Nephron (organoid): ENCODE data around the gene KRTAP9-4.
"Not testable (repeated sequence)": the region's sequence is repeated elsewhere in the genome, so short reads cannot be mapped to it uniquely, and the experiment has no call there.

ENCODE experiments used
- H3K27ac Mint-ChIP-seq, 3 experiments: 2 replicates each; pipeline ENCODE4 v1.8.0; 2020; ENCODE audit warnings: mixed read lengths in 3 of 3, mild to moderate bottlenecking in 2 of 3, moderate library complexity in 1 of 3
- H3K27me3 Mint-ChIP-seq: 2 replicates; pipeline ENCODE4 v1.8.0; 2021; ENCODE audit warnings: low read depth, mild to moderate bottlenecking, moderate library complexity, mixed read lengths
- H3K36me3 Mint-ChIP-seq: 2 replicates; pipeline ENCODE4 v1.8.0; 2020; ENCODE audit warnings: low read depth, mixed read lengths
- H3K4me1 Mint-ChIP-seq: 2 replicates; pipeline ENCODE4 v1.8.0; 2020; ENCODE audit warnings: mixed read lengths
- H3K4me3 Mint-ChIP-seq, 3 experiments: 2 replicates each; pipeline ENCODE4 v1.8.0; 2020; ENCODE audit warnings: mild to moderate bottlenecking in 3 of 3, mixed read lengths in 3 of 3, moderate library complexity in 2 of 3
- H3K9me3 Mint-ChIP-seq: 2 replicates; pipeline ENCODE4 v1.8.0; 2020; ENCODE audit warnings: mixed read lengths
- CTCF ChIP-seq, 3 experiments: fragments of 200-600 bp; sonication (generic); IDR thresholded peaks; one replicate each; pipeline ENCODE4 v1.5.0; 2021; ENCODE audit warnings: antibody characterized with exemption in 3 of 3; ENCODE audit not compliant: unreplicated experiment in 3 of 3

The KRTAP9-4 gene

GRCh38 chr17:41265078-41265477 lies 15.6 kb downstream of the KRTAP9-4 start, which contains the start of gene KRTAP9-6:
KRTAP9-6 (plus strand) TSS chr17:41265378; CDS start chr17:41265378, 0 bp downstream.
- Mint-ChIP-seq H3K27me3 (peaks cover 34% of the 10 kb centered on the region), H3K9me3 (peaks cover 3% of the 10 kb centered on the region), H3K36me3 (no peaks in the 10 kb centered on the region), H3K4me1 (no peaks in the 10 kb centered on the region), H3K4me3 (no peak within 1 kb of the TSS), H3K27ac (no peak within 1 kb of the TSS)
- TF ChIP-seq CTCF (IDR thresholded peaks at IDR 0.05; ENCODE audit: unreplicated experiment in 3 of 3), result no peak

- Mint-ChIP-seq H3K27ac (no peak overlapping the region), H3K9me3 (no peaks in the 10 kb centered on the region), H3K36me3 (no peaks in the 10 kb centered on the region), H3K4me3 (no peak overlapping the region), H3K4me1 (no peaks in the 10 kb centered on the region), H3K27me3 (peaks cover 15% of the 10 kb centered on the region)
- TF ChIP-seq CTCF (IDR thresholded peaks at IDR 0.05; ENCODE audit: unreplicated experiment in 3 of 3), result no peak
Observed at GRCh38 chr17:41267711-41268110, 18.2 kb downstream of the KRTAP9-4 start.

- H3K27me3 Mint-ChIP-seq, H3K27ac Mint-ChIP-seq, H3K9me3 Mint-ChIP-seq, H3K36me3 Mint-ChIP-seq, H3K4me3 Mint-ChIP-seq, H3K4me1 Mint-ChIP-seq: not testable (repeated sequence)
Observed at GRCh38 chr17:41271323-41271722, 21.8 kb downstream of the KRTAP9-4 start.

- Mint-ChIP-seq H3K9me3 (no peaks in the 10 kb centered on the region), H3K27ac (no peak overlapping the region)
- TF ChIP-seq CTCF (IDR thresholded peaks at IDR 0.05; ENCODE audit: unreplicated experiment in 3 of 3), result no peak
Observed at GRCh38 chr17:41271858-41272257, 22.4 kb downstream of the KRTAP9-4 start.

GRCh38 chr17:41275648-41276190 lies 26.2 kb downstream of the KRTAP9-4 start, which contains the start of gene KRTAP9-7:
KRTAP9-7 (plus strand) TSS chr17:41275698; CDS start chr17:41275698, 0 bp downstream.
- not testable (repeated sequence) for H3K9me3 Mint-ChIP-seq, H3K4me1 Mint-ChIP-seq

More at GRCh38 chr17:41271858-41272257, 22.4 kb downstream of the KRTAP9-4 start:
- no peaks in the 10 kb centered on the region for H3K36me3 Mint-ChIP-seq
- no peak overlapping the region for H3K4me3 Mint-ChIP-seq
- H3K4me1 Mint-ChIP-seq, result no peaks in the 10 kb centered on the region
- H3K27me3 Mint-ChIP-seq, result peaks cover 11% of the 10 kb centered on the region

GRCh38 chr17:41278176-41278955 lies 28.9 kb downstream of the KRTAP9-4 start:
- Mint-ChIP-seq H3K27me3 (peaks cover 18% of the 10 kb centered on the region), H3K9me3 (peaks cover 6% of the 10 kb centered on the region), H3K36me3 (no peaks in the 10 kb centered on the region), H3K27ac (no peak overlapping the region), H3K4me3 (no peak overlapping the region), H3K4me1 (no peaks in the 10 kb centered on the region)
- TF ChIP-seq CTCF (IDR thresholded peaks at IDR 0.05; ENCODE audit: unreplicated experiment in 3 of 3), result no peak

More at GRCh38 chr17:41275648-41276190, 26.2 kb downstream of the KRTAP9-4 start, which contains the start of gene KRTAP9-7:
- peaks cover 18% of the 10 kb centered on the region for H3K27me3 Mint-ChIP-seq
- H3K36me3 Mint-ChIP-seq, H3K4me3 Mint-ChIP-seq, H3K27ac Mint-ChIP-seq: not testable (repeated sequence)
